HCT116 (cell line): Measurements from ENCODE around the gene PRKAG2. TPM values are rescaled to one million over a fixed set of nuclear protein-coding genes. Genes with fewer than 3 reads are reported as not detected.

Experiments used
- ATAC-seq: fragments of 200-7000 bp; cut with Tn5 transposase; 2 replicates; pipeline ENCODE4 v1.9.1; 2020; ENCODE audit warnings: mild to moderate bottlenecking, moderate library complexity
- BruUV-seq: library from RNA; stranded (reverse); fragments of 400-500 nt; replicated peaks from 2 replicates; lab custom pipeline; 2021; lab: Mats Ljungman, UMichigan
- CTCF ChIA-PET: fragments of 300-600 bp; sonication (Branson Sonifier 250); formaldehyde crosslinking; loops from one replicate; lab custom pipeline; 2021; ENCODE audit warnings: antibody characterized with exemption; lab: Charles Lee
- POLR2A ChIA-PET: fragments of 300-600, 350-600 bp; sonication (Branson Sonifier 250); formaldehyde crosslinking; loops from one replicate; lab custom pipeline; 2021; ENCODE audit warnings: antibody characterized with exemption; lab: Charles Lee
- RAD21 ChIA-PET, 2 experiments: fragments of 300-600 bp; sonication (Branson Sonifier 250); formaldehyde crosslinking; loops; one replicate each; lab custom pipeline; 2023; ENCODE audit warnings: low total read pairs in 2 of 2; ENCODE audit not compliant: uncharacterized antibody in 2 of 2, unreplicated experiment in 2 of 2, low non-redundant PET in 1 of 2; lab: Charles Lee
- DNase-seq: peaks from one replicate; pipeline ENCODE4 v3.0.0-alpha.2; 2010; ENCODE audit warnings: low read depth, low spot score
- H2AFZ ChIP-seq: fragments of 200-600 bp; shearing (Covaris generic), sonication (generic); 2 replicates; pipeline ENCODE4 v1.6.1; 2017; ENCODE audit warnings: low read depth, mixed run types, mixed read lengths, antibody characterized with exemption, low read length; ENCODE audit not compliant: poor library complexity, severe bottlenecking
- H3K27ac ChIP-seq: 2 replicates; pipeline ENCODE4 v1.5.1; 2012; ENCODE audit warnings: low read depth, low read length
- H3K27me3 ChIP-seq: fragments of 200-600 bp; sonication (generic); 2 replicates; pipeline ENCODE4 v1.6.1; 2016; ENCODE audit warnings: mixed run types, low read length, mixed read lengths; ENCODE audit not compliant: insufficient read depth
- H3K36me3 ChIP-seq, 2 experiments: fragments of 200-500 bp in 1 of 2; fragments of 200-600 bp in 1 of 2; sonication (Bioruptor generic) in 1 of 2; sonication (generic) in 1 of 2; 2 replicates each; pipeline versions ENCODE4 v1.5.1 to v1.6.1; 2014 to 2016; ENCODE audit warnings: low read length in 2 of 2, inconsistent platforms in 1 of 2, mixed read lengths in 1 of 2, mixed run types in 1 of 2; ENCODE audit not compliant: insufficient read depth in 2 of 2, control insufficient read depth in 1 of 2
- H3K4me1 ChIP-seq, 2 experiments: fragments of 200-600 bp in 1 of 2; sonication (generic) in 1 of 2; 2 replicates each; pipeline versions ENCODE4 v1.5.1 to v1.6.1; 2012 to 2017; ENCODE audit warnings: low read length in 2 of 2, inconsistent platforms in 1 of 2, mild to moderate bottlenecking in 1 of 2, mixed read lengths in 1 of 2, mixed run types in 1 of 2, moderate library complexity in 1 of 2; ENCODE audit not compliant: insufficient read depth in 2 of 2, control insufficient read depth in 1 of 2
- H3K4me2 ChIP-seq: fragments of 200-600 bp; sonication (generic); 2 replicates; pipeline ENCODE4 v1.6.1; 2017; ENCODE audit warnings: mixed run types, low read length, mixed read lengths
- H3K4me3 ChIP-seq, 2 experiments: fragments of 200-600 bp in 1 of 2; sonication (generic) in 1 of 2; replicated peaks in 1 of 2; 2 replicates each; pipeline ENCODE4 v1.5.1; 2011 to 2016; ENCODE audit warnings: low read length in 2 of 2, control low read depth in 1 of 2, low read depth in 1 of 2, mild to moderate bottlenecking in 1 of 2, mixed read lengths in 1 of 2, mixed run types in 1 of 2
- H3K79me2 ChIP-seq: fragments of 200-600 bp; sonication (generic); 2 replicates; pipeline ENCODE4 v1.6.1; 2017; ENCODE audit warnings: mild to moderate bottlenecking, mixed run types, low read length, moderate library complexity, mixed read lengths; ENCODE audit not compliant: insufficient read depth
- H3K9ac ChIP-seq: fragments of 200-600 bp; sonication (generic); 2 replicates; pipeline ENCODE4 v1.6.1; 2016; ENCODE audit warnings: low read length, mixed read lengths
- H3K9me2 ChIP-seq: fragments of 200-600 bp; sonication (generic), shearing (Covaris generic); 2 replicates; pipeline ENCODE4 v1.6.1; 2017; ENCODE audit warnings: mixed run types, mild to moderate bottlenecking, moderate library complexity; ENCODE audit not compliant: insufficient read depth
- H3K9me3 ChIP-seq, 2 experiments: fragments of 200-500 bp in 1 of 2; fragments of 200-600 bp in 1 of 2; sonication (Bioruptor generic) in 1 of 2; sonication (generic) in 1 of 2; 2 replicates each; pipeline ENCODE4 v1.6.1; 2014 to 2017; ENCODE audit warnings: low read length in 2 of 2, mixed read lengths in 2 of 2, inconsistent platforms in 1 of 2, low read depth in 1 of 2, mild to moderate bottlenecking in 1 of 2, mixed run types in 1 of 2, moderate library complexity in 1 of 2; ENCODE audit not compliant: control insufficient read depth in 1 of 2, insufficient read depth in 1 of 2
- H4K20me1 ChIP-seq: fragments of 200-600 bp; sonication (generic), shearing (Covaris generic); 2 replicates; pipeline ENCODE4 v1.6.1; 2017; ENCODE audit warnings: mixed run types, mild to moderate bottlenecking, moderate library complexity; ENCODE audit not compliant: insufficient read depth
- CEBPB ChIP-seq: IDR thresholded peaks from 2 replicates; pipeline ENCODE4 v1.6.1; 2012; ENCODE audit warnings: low read depth
- EGR1 ChIP-seq: IDR thresholded peaks from 2 replicates; pipeline ENCODE4 v1.6.1; 2012; ENCODE audit warnings: low read depth
- ELF1 ChIP-seq: IDR thresholded peaks from 2 replicates; pipeline ENCODE4 v1.6.1; 2012; ENCODE audit warnings: low read depth, borderline replicate concordance
- EZH2 ChIP-seq: fragments of 200-600 bp; sonication (generic); IDR thresholded peaks from 2 replicates; pipeline ENCODE4 v1.6.1; 2017; ENCODE audit warnings: antibody characterized with exemption, mixed run types
- EZH2phosphoT487 ChIP-seq: fragments of 200-600 bp; IDR thresholded peaks from 2 replicates; pipeline ENCODE4 v1.6.1; 2018; ENCODE audit warnings: antibody characterized with exemption, borderline replicate concordance
- MAX ChIP-seq: IDR thresholded peaks from 2 replicates; pipeline ENCODE4 v1.6.1; 2012
- POLR2A ChIP-seq: IDR thresholded peaks from 2 replicates; pipeline ENCODE4 v1.7.0; 2011; ENCODE audit warnings: borderline replicate concordance; ENCODE audit not compliant: insufficient read depth, insufficient read length; ENCODE audit errors: extremely low read depth
- POLR2AphosphoS5 ChIP-seq: IDR thresholded peaks from 2 replicates; pipeline ENCODE4 v1.6.1; 2011; ENCODE audit warnings: mild to moderate bottlenecking, low read depth, low read length, moderate library complexity
- SIN3A ChIP-seq: IDR thresholded peaks from 2 replicates; pipeline ENCODE4 v1.6.1; 2012; ENCODE audit warnings: low read depth
- SRF ChIP-seq: IDR thresholded peaks from 2 replicates; pipeline ENCODE4 v1.6.1; 2012; ENCODE audit warnings: low read depth
- YY1 ChIP-seq: IDR thresholded peaks from 2 replicates; pipeline ENCODE4 v1.6.1; 2011; ENCODE audit warnings: low read length, low read depth, moderate library complexity, mild to moderate bottlenecking; ENCODE audit not compliant: insufficient replicate concordance; ENCODE audit errors: extremely low read depth
- ZFX ChIP-seq: fragments of 450-650 bp; IDR thresholded peaks from 2 replicates; pipeline ENCODE4 v1.6.1; 2017
- ZNF274 ChIP-seq: fragments of 200-500 bp; sonication (Bioruptor generic); IDR thresholded peaks from 2 replicates; pipeline ENCODE4 v1.6.1; 2014; ENCODE audit warnings: mild to moderate bottlenecking, low read depth, low read length, inconsistent platforms
- intact Hi-C: fragments of 100-400 bp; cut with micrococcal nuclease; formaldehyde crosslinking; loops from 2 replicates; pipeline ENCODE4 v1.10.0; 2022
- total RNA-seq: library from RNA; stranded (reverse); gene quantifications from one replicate; pipeline ENCODE4 v1.2.1, GENCODE V29; 2021; ENCODE audit not compliant: unreplicated experiment
- TF ChIP-seq, protein P1 (sequence below), 3 experiments: fragments of 200-600 bp in 1 of 3; sonication (generic) in 1 of 3; IDR thresholded peaks in 2 of 3; conservative IDR thresholded peaks in 1 of 3; 2 replicates each; pipeline ENCODE4 v1.5.1; 2012 to 2017; ENCODE audit warnings: low read depth in 2 of 3, low read length in 2 of 3, antibody characterized with exemption in 1 of 3, borderline replicate concordance in 1 of 3, control low read depth in 1 of 3, mild to moderate bottlenecking in 1 of 3, mixed read lengths in 1 of 3, mixed run types in 1 of 3, moderate library complexity in 1 of 3; ENCODE audit not compliant: insufficient read depth in 1 of 3

The PRKAG2 gene
- total RNA-seq, 1 experiment from 2014 or later, result 23.6 TPM

GRCh38 chr7:151884312-151885201, 7.6 kb upstream of the PRKAG2 start:
- ChIA-PET CTCF (no interaction called here), POLR2A (no interaction called here), RAD21 (no interaction called here)
- no TSS peak for BruUV-seq
- H3K4me3 ChIP-seq, result no peak overlapping the region
- no peak overlapping the region for H3K4me2 ChIP-seq
- no peak overlapping the region for H3K9ac ChIP-seq
- H3K9me3 ChIP-seq, result no peaks in the 10 kb centered on the region
- no peaks in the 10 kb centered on the region for H3K79me2 ChIP-seq
- no peaks in the 10 kb centered on the region for H3K36me3 ChIP-seq
- ATAC-seq (no peak), DNase-seq (no peak)
- no peak overlapping the region for H2AFZ ChIP-seq
- H3K4me1 ChIP-seq, result peaks cover 3 to 7% of the 10 kb centered on the region in 2 experiments; a peak in 2 of 4 replicates
- H3K9me2 ChIP-seq, result no peaks in the 10 kb centered on the region
- intact Hi-C loops, result no loop called here
- H3K27ac ChIP-seq, result no peak overlapping the region
- H3K27me3 ChIP-seq, result peaks cover 26% of the 10 kb centered on the region; the same call in 1 of the 2 replicates
- no peaks in the 10 kb centered on the region for H4K20me1 ChIP-seq
- TF ChIP-seq EZH2 (no peak), MAX (no peak), POLR2A (no peak), POLR2AphosphoS5 (no peak), EZH2phosphoT487 (no peak), SRF (no peak), ZFX (no peak), YY1 (no peak), SIN3A (no peak), ELF1 (no peak), CEBPB (no peak), ZNF274 (no peak), EGR1 (no peak)
- TF ChIP-seq, protein P1, sequence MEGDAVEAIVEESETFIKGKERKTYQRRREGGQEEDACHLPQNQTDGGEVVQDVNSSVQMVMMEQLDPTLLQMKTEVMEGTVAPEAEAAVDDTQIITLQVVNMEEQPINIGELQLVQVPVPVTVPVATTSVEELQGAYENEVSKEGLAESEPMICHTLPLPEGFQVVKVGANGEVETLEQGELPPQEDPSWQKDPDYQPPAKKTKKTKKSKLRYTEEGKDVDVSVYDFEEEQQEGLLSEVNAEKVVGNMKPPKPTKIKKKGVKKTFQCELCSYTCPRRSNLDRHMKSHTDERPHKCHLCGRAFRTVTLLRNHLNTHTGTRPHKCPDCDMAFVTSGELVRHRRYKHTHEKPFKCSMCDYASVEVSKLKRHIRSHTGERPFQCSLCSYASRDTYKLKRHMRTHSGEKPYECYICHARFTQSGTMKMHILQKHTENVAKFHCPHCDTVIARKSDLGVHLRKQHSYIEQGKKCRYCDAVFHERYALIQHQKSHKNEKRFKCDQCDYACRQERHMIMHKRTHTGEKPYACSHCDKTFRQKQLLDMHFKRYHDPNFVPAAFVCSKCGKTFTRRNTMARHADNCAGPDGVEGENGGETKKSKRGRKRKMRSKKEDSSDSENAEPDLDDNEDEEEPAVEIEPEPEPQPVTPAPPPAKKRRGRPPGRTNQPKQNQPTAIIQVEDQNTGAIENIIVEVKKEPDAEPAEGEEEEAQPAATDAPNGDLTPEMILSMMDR (IDR thresholded peaks at IDR 0.05 in 2 of 3, conservative IDR thresholded peaks at IDR 0.05 in 1 of 3; ENCODE audit: borderline replicate concordance in 1 of 3, insufficient read depth in 1 of 3, low read depth in 2 of 3, low read length in 2 of 3), result no peak
